COLO668 (cell line): ENCODE measurements around the gene LRRC9.

Source experiments
- DNase-seq: peaks from one replicate; lab custom pipeline; 2025; ENCODE audit not compliant: unreplicated experiment; lab: John Stamatoyannopoulos, UW

The LRRC9 gene

DNA sequence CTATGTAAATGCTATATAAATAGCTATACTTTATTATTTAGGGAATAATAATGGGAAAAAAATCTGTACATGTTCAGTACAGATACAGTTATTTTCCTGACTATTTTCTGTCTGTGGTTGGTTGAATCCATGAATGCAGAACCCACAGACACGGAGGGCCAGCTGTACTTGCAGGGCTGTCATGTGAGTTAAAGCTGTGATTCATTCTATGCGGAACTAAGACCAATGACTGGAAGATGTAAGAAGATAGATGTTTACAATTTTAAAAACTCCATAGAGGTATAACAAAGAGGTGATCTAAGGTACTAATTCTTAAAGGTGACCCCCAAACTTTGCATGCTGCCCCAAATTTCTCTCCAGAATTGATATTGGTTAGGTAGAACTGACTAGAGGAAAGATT lies 186.4 kb downstream of the LRRC9 start:
- DNase-seq, result no peak

DNA sequence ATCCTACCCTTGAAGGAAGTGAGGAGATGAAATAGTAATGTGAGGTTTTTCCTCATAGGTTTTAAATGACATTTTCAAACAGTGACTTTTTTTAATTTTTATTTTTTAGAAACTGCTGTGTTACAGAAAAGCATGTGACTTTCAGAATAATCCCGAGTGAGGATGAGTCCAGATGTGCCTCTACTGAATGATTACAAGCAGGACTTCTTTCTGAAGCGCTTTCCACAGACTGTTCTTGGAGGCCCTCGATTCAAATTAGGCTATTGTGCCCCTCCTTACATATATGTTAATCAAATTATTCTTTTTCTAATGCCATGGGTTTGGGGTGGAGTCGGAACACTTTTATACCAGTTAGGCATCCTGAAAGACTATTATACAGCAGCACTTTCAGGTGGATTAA lies 187.5 kb downstream of the LRRC9 start:
- no peak for DNase-seq

DNA sequence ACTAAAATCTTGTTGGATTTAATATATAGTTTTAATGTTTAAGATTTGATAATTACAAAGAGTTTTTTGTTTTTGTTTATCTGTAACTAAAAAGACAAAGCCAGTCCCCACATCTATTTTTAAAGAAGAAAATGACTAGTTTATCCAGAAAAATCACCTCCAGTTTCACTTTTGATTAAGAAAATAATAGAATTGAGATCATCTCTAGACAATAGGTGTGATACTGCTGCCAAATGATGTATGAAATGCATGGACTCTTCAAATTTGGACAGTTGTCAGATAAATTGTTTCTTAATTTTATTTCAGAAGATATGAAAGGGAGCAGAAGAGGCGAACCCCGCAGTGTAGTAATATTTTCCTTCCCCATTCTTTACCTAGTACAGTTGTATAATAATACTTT lies 191.8 kb downstream of the LRRC9 start:
- DNase-seq, result no peak
